ENCODE data around the gene IFI6. TPM values are rescaled to one million over a fixed set of nuclear protein-coding genes. Genes with fewer than 3 reads are reported as not detected.
"Not testable (repeated sequence)": the region's sequence is repeated elsewhere in the genome, so short reads cannot be mapped to it uniquely, and the experiment has no call there.

The IFI6 gene
- total RNA-seq (2014; rRNA removed; shearing (Covaris generic)) = 5.8 and 6.8 TPM in 2 replicates

GRCh38 chr1:27671964-27672749 is at the start of gene IFI6:
Gene IFI6, minus strand, starts transcription at chr1:27672192. Its CDS starts 2,878 bp downstream, at chr1:27669314.
- DNase-seq = peak; percentile 93 to 97
- Histone ChIP-seq H3K4me3 (peak within 1 kb of the TSS; percentile 28), H3K36me3 (no peaks in the 10 kb centered on the region), H3K4me1 (peaks cover 6% of the 10 kb centered on the region), H3K9me3 (replicated peaks) (no peaks in the 10 kb centered on the region), H3K27ac (no peak within 1 kb of the TSS), H3K27me3 (no peaks in the 10 kb centered on the region)

DNA sequence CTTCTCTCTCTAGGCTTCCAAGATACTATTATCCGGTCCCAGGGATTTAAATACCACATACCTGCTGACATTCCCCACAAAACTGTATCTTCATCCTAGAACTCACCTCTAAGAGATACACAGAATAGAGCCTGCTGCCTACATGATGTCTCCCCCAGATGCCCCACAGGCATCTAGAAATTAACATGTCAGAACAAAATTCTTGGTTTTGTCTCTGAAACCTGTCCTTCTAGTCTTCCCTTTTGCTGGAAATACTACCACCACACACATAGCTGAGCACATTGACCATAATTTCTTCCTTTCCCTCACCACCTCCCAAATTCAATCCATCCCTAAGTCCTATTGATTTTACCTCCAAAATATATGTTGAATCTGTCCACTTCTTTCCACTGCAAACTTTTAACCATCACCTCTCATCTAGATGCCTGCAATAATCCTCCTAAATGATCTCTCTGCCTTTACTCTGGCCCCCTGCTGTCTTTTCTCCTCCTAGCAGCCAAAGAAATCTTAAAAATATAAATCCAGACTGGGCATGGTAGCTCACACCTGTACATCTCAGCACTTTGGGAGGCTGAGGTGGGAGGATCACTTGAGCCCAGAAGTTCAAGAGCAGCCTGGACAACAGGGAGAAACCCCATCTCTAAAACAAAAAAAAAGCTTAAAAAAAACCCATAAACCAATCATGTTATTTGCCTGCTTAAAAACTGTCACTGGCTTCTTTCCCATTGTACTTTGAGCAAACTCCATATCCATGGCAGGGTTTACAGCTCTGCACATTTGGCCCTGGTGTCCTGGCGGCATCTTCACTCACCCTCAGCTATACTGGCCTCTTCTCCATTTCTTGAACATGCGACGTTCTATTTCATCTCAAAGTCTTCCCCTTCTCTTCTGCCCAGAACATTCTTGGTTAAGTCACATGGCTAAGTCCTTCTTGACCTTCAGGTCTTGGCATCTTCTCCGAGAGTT is 47.6 kb upstream of the IFI6 start:
- Histone ChIP-seq H3K27ac (no peak overlapping the region), H3K36me3 (no peaks in the 10 kb centered on the region), H3K4me1 (peaks cover 4% of the 10 kb centered on the region; the same call in 1 of the 2 replicates), H3K27me3 (no peaks in the 10 kb centered on the region), H3K9me3 (replicated peaks) (peaks cover 6% of the 10 kb centered on the region; the same call in 1 of the 2 replicates), H3K4me3 (no peak overlapping the region)
- DNase-seq = no peak

- Histone ChIP-seq H3K4me1 (peaks cover 9% of the 10 kb centered on the region; the same call in 1 of the 2 replicates), H3K4me3 (no peak overlapping the region), H3K27ac (no peak overlapping the region), H3K9me3 (replicated peaks) (peaks cover 6% of the 10 kb centered on the region; the same call in 1 of the 2 replicates), H3K27me3 (no peaks in the 10 kb centered on the region), H3K36me3 (no peaks in the 10 kb centered on the region)
- no peak for DNase-seq
Measured at GRCh38 chr1:27716262-27716895, 44.4 kb upstream of the IFI6 start.

DNA sequence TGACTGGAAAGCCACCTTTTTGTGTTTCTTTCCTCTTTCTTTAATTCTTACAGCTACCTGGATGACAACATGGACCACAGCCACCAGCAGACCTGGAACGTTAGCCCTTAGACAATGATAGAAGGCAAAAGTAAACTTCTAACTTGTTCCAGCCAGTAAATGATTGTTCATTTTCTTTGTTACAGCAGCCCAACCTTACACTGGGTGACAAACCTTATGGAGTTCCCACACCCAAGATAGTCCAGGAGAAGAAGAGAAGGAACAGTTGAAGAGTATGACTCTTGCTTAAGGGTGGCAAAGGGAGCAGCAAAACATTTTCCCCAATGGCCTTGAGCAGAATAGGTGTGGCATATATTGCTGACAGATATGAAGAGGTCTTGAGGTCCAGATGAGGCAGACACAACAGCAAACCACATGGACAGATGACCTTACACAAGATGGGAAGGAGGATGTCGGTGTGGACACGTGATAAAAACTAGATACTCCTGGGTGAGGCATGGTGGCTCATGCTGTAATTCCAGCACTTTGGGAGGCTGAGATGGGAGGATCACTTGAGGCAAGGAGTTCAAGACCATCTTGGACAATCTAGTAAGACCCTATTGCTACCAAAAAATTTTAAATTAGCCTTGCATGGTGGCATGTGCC is 42.0 kb upstream of the IFI6 start:
- H3K27me3 ChIP-seq = no peaks in the 10 kb centered on the region
- H3K4me1 ChIP-seq = peaks cover 9% of the 10 kb centered on the region; the same call in 1 of the 2 replicates
- no peak overlapping the region for H3K4me3 ChIP-seq
- no peak for DNase-seq
- peaks cover 6% of the 10 kb centered on the region; the same call in 1 of the 2 replicates for H3K9me3 ChIP-seq (replicated peaks)
- H3K36me3 ChIP-seq = no peaks in the 10 kb centered on the region
- H3K27ac ChIP-seq = no peak overlapping the region

DNA sequence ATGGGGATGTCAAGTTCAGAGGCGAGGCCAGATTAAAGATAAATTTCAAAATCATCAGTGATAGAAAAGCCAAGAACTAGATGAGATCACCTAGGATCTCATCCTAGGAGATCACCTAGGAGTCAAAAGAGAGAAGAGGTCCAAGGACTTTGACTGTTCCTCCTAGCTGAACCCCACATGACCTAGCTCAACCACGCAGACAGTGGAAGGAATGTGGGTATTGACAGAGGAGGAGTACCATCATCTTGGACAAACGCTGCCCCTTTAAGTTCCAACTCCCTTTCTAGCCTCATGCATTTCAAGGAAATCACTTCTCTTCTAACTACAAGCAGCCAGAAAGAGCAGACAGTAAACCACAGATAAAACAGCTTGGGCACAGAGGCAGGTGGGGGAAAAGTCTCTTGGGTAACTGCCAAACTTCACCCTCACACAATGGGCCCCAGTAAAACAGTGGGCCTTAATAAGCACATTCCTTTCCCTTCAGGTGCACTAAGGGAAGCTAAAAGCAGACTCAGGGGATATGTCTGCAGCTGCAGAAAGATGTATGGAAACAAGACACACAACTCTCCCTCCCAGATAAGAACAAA is 41.2 kb upstream of the IFI6 start:
- Histone ChIP-seq H3K36me3 (no peaks in the 10 kb centered on the region), H3K27me3 (no peaks in the 10 kb centered on the region), H3K4me1 (peaks cover 9% of the 10 kb centered on the region; the same call in 1 of the 2 replicates), H3K9me3 (replicated peaks) (peaks cover 10% of the 10 kb centered on the region; the same call in 1 of the 2 replicates), H3K4me3 (no peak overlapping the region), H3K27ac (no peak overlapping the region)
- DNase-seq = peak in 1 of 2 experiments; percentile 28

DNA sequence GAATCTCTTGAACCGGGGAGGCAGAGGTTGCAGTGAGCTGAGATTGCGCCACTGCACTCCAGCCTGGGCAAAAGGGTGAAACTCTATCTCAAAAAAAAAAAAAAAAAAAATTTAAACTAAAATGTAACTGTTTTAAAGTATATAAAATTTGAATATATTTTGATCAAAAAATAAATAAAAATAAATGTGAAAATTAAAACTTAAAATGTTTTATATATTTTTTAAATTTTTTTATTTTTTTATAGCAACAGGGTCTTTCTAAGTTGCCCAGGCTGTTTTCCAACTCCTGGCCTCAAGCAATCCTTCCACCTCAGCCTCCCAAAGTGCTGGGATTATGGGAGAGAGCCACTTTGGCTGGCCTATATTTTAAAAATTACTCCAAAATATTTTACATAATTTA is 38.6 kb upstream of the IFI6 start:
- H3K4me3 ChIP-seq = no peak overlapping the region
- 0 out of 2 replicates have a peak, but pooled peaks cover 4% of the 10 kb centered on the region for H3K9me3 ChIP-seq (replicated peaks)
- peaks cover 9% of the 10 kb centered on the region; the same call in 1 of the 2 replicates for H3K4me1 ChIP-seq
- H3K36me3 ChIP-seq = no peaks in the 10 kb centered on the region
- H3K27ac ChIP-seq = no peak overlapping the region
- DNase-seq = no peak
- H3K27me3 ChIP-seq = no peaks in the 10 kb centered on the region

DNA sequence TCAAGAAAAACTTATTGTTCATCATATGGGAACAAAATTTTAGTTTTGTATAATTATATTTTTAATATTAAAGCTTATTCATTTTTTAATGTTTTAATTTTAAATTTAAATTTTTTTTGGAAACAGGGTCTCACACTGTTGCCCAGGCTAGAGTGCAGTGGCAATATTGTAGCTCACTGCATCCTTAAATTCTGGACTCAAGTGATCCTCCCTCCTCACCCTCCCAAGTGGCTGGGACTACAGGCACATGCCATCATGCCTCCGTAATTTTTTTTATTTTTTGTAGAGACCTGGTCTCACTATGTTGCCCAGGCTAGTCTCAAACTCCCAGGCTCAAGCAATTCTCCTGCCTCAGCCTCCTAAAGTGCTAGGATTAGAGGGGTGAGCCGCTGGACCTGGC is 33.6 kb upstream of the IFI6 start:
- Histone ChIP-seq H3K4me1 (no peaks in the 10 kb centered on the region), H3K27me3 (no peaks in the 10 kb centered on the region), H3K9me3 (replicated peaks) (0 out of 2 replicates have a peak, but pooled peaks cover 7% of the 10 kb centered on the region), H3K4me3 (no peak overlapping the region), H3K27ac (no peak overlapping the region), H3K36me3 (no peaks in the 10 kb centered on the region)
- no peak for DNase-seq

- H3K4me3 ChIP-seq = no peak overlapping the region
- no peaks in the 10 kb centered on the region for H3K27me3 ChIP-seq
- DNase-seq = no peak
- H3K9me3 ChIP-seq (replicated peaks) = 0 out of 2 replicates have a peak, but pooled peaks cover 7% of the 10 kb centered on the region
- no peak overlapping the region for H3K27ac ChIP-seq
- no peaks in the 10 kb centered on the region for H3K4me1 ChIP-seq
- H3K36me3 ChIP-seq = no peaks in the 10 kb centered on the region
Measured at GRCh38 chr1:27704958-27705357, 33.0 kb upstream of the IFI6 start.

DNA sequence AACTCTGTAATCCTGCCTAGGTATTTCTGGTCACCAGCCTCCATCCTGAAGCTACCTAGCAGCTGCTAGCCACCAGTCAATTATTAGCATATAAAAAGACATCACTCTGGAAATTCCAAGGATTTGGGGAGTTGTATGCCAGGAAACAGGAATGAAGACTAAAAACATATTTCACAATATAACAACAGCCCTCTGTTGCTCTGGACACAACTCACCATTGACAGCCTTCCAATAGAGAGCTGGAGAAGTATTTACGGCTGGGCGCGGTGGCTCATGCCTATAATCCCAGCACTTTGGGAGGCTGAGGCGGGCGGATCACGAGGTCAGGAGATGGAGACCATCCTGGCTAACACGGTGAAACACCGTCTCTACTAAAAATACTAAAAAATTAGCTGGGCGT is 24.8 kb upstream of the IFI6 start:
- not testable (repeated sequence) for H3K27ac ChIP-seq; H3K4me1 ChIP-seq; DNase-seq; H3K36me3 ChIP-seq; H3K27me3 ChIP-seq; H3K9me3 ChIP-seq (replicated peaks); H3K4me3 ChIP-seq

DNA sequence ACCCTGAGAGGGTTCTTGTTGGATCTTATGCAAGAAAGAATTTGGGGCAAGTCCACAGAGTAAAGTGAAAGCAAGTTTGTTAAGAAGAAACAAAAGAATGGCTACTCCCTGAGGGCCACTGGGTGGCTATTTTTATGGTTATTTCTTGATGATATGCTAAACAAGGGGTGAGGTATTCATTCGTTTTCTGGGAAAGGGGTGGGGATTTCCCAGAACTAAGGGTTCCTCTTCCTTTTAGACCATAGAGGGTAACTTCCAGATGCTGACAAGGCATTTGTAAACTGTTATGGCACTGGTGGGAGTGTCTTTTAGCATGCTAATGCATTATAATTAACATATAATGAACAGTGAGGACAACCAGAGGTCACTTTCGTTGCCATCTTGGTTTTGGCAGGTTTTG is 18.2 kb upstream of the IFI6 start:
- H3K9me3 ChIP-seq (replicated peaks) = peaks cover 7% of the 10 kb centered on the region; the same call in 1 of the 2 replicates
- peaks cover 31% of the 10 kb centered on the region for H3K4me1 ChIP-seq
- no peaks in the 10 kb centered on the region for H3K36me3 ChIP-seq
- no peak overlapping the region for H3K27ac ChIP-seq
- no peak for DNase-seq
- no peak overlapping the region for H3K4me3 ChIP-seq
- H3K27me3 ChIP-seq = no peaks in the 10 kb centered on the region

DNA sequence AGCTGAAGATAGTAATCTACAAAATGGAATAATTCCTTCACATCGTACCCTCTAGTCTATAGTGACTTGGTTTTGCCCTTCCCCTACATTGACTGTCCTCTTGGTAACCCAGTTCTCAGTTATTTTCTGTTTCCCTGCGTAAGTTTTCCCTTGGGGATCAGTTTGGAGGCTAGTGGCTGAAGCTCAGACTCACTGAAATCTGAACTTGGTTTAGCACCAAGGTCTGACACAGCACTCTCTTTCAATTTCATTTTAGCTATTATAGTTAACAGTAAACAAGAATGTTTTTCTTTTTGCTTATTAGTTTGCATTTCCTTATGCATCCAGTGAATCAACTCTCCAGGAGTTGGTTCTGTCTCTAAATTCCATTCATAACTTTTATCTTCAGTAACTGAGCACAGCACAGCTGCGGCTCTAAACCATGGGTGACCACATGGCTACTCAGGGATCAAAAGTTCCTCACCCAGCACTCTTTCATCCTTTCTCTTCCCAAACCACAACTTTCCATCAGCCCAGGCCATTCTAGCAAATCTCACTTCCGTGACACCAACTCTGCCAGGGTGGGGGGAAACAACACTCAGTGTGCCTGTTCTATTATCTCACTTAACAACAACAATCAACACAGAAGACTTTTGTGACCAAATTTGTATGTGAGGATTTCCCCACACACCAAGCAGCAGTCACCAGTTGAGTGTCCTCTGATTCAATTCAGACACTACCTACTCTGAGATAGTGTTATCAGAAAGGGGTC is 17.6 kb upstream of the IFI6 start:
- peak; percentile 70 for DNase-seq
- Histone ChIP-seq H3K9me3 (replicated peaks) (peaks cover 7% of the 10 kb centered on the region; the same call in 1 of the 2 replicates), H3K27me3 (no peaks in the 10 kb centered on the region), H3K4me1 (peaks cover 31% of the 10 kb centered on the region), H3K4me3 (no peak overlapping the region), H3K27ac (peak overlapping the region; percentile 6; the same call in 1 of the 2 replicates), H3K36me3 (no peaks in the 10 kb centered on the region)

DNA sequence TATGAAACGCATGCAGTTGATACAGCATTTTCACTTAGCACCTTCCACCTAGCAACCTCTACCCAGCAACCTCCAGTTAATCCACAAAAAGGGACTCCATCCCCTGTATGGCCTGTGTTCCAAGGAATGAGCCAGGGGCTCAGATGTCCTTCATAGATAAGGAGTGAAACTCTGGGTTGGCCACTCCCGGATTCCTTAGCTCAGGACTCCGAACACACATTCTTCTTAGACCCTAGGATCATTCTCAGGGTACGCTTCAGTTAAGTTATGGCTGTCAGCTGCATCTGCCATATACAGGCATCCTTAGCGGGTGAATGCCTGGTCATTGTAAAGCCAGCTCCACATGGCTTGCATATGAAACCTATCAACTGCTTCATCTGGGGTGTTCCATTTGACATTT is 15.9 kb upstream of the IFI6 start:
- DNase-seq = no peak
- Histone ChIP-seq H3K4me1 (peaks cover 31% of the 10 kb centered on the region), H3K4me3 (no peak overlapping the region), H3K27me3 (no peaks in the 10 kb centered on the region), H3K36me3 (no peaks in the 10 kb centered on the region), H3K9me3 (replicated peaks) (peaks cover 7% of the 10 kb centered on the region; the same call in 1 of the 2 replicates), H3K27ac (no peak overlapping the region)

Data from SJCRH30 (cell line).